Mesendoderm (in vitro differentiated cells): Measurements from ENCODE around the gene ALG9.

Source experiments
- DNase-seq: peaks from one replicate; pipeline ENCODE4 v3.0.0; 2013
- H2AK5ac ChIP-seq: 2 replicates; pipeline ENCODE4 v1.6.1; 2013; ENCODE audit warnings: low read length, inconsistent platforms
- H2BK120ac ChIP-seq: 2 replicates; pipeline ENCODE4 v1.6.1; 2013; ENCODE audit warnings: low read depth, mild to moderate bottlenecking, low read length, moderate library complexity, mixed read lengths
- H2BK15ac ChIP-seq: replicated peaks from 2 replicates; pipeline ENCODE4 v1.6.1; 2013; ENCODE audit warnings: low read depth, mild to moderate bottlenecking, moderate library complexity
- H2BK5ac ChIP-seq: 2 replicates; pipeline ENCODE4 v1.6.1; 2013; ENCODE audit warnings: low read length, inconsistent platforms
- H3K18ac ChIP-seq: 2 replicates; pipeline ENCODE4 v1.6.1; 2013; ENCODE audit warnings: mild to moderate bottlenecking, low read length, mixed read lengths
- H3K23ac ChIP-seq: one replicate; pipeline ENCODE4 v1.6.1; 2013; ENCODE audit warnings: low read length
- H3K27ac ChIP-seq: 2 replicates; pipeline ENCODE4 v1.5.1; 2013; ENCODE audit warnings: low read depth, mild to moderate bottlenecking, inconsistent platforms, low read length, moderate library complexity
- H3K27me3 ChIP-seq: 2 replicates; pipeline ENCODE4 v1.6.1; 2013; ENCODE audit warnings: low read length, control low read depth, mild to moderate bottlenecking, inconsistent platforms; ENCODE audit not compliant: insufficient read depth, poor library complexity
- H3K36me3 ChIP-seq: 2 replicates; pipeline ENCODE4 v1.6.1; 2013; ENCODE audit warnings: low read length, inconsistent platforms; ENCODE audit not compliant: control insufficient read depth, insufficient read depth
- H3K4ac ChIP-seq: one replicate; pipeline ENCODE4 v1.6.1; 2013; ENCODE audit warnings: low read depth, mild to moderate bottlenecking, low read length, moderate library complexity
- H3K4me1 ChIP-seq: 2 replicates; pipeline ENCODE4 v1.6.1; 2013; ENCODE audit warnings: low read depth, low read length, inconsistent platforms; ENCODE audit not compliant: control insufficient read depth
- H3K4me2 ChIP-seq: 2 replicates; pipeline ENCODE4 v1.6.1; 2013; ENCODE audit warnings: low read length
- H3K4me3 ChIP-seq: 2 replicates; pipeline ENCODE4 v1.5.1; 2013; ENCODE audit warnings: mild to moderate bottlenecking, low read length
- H3K56ac ChIP-seq: one replicate; pipeline ENCODE4 v1.6.1; 2013; ENCODE audit warnings: low read length
- H3K79me1 ChIP-seq: 2 replicates; pipeline ENCODE4 v1.6.1; 2013; ENCODE audit warnings: low read length, inconsistent platforms
- H3K79me2 ChIP-seq: 2 replicates; pipeline ENCODE4 v1.6.1; 2013; ENCODE audit warnings: mild to moderate bottlenecking, low read length; ENCODE audit not compliant: control insufficient read depth, insufficient read depth
- H3K9ac ChIP-seq: 2 replicates; pipeline ENCODE4 v1.6.1; 2013; ENCODE audit warnings: low read length, inconsistent platforms
- H4K5ac ChIP-seq: one replicate; pipeline ENCODE4 v1.6.1; 2013; ENCODE audit warnings: low read length
- H4K8ac ChIP-seq: one replicate; pipeline ENCODE4 v1.6.1; 2013; ENCODE audit warnings: low read depth, mild to moderate bottlenecking, control low read depth, low read length, moderate library complexity
- WGBS: extraction: QIAGEN DNeasy Blood & Tissue Kit; methylation state at CpG from one replicate; pipeline ENCODE4 v1.1.7; 2013; ENCODE audit warnings: low lambda C conversion rate, missing lambda C conversion rate; ENCODE audit not compliant: insufficient coverage; ENCODE audit errors: extremely low coverage; 5-methylcytosine and 5-hydroxymethylcytosine counted together

Gene ALG9

GRCh38 chr11:111878385-111878848, 7.0 kb upstream of the ALG9 start:
- no peak overlapping the region for H2AK5ac ChIP-seq
- peaks cover 2% of the 10 kb centered on the region for H3K4me1 ChIP-seq
- no peak for DNase-seq
- peak overlapping the region; percentile 47 for H4K5ac ChIP-seq
- H3K27ac ChIP-seq = no peak overlapping the region
- WGBS = no CpG with 5 or more reads among the region's 13 CpGs
- peak overlapping the region; percentile 85 for H3K9ac ChIP-seq
- H3K56ac ChIP-seq = peak overlapping the region; percentile 88
- peak overlapping the region; percentile 30 for H2BK5ac ChIP-seq
- H3K79me2 ChIP-seq = no peaks in the 10 kb centered on the region
- H2BK15ac ChIP-seq = no peak overlapping the region
- no peaks in the 10 kb centered on the region for H3K27me3 ChIP-seq
- no peaks in the 10 kb centered on the region for H3K79me1 ChIP-seq
- H4K8ac ChIP-seq = no peak overlapping the region
- no peak overlapping the region for H3K23ac ChIP-seq
- H3K18ac ChIP-seq = no peak overlapping the region
- peak overlapping the region; percentile 95 for H3K4me2 ChIP-seq
- H3K4ac ChIP-seq = no peak overlapping the region
- no peak overlapping the region for H2BK120ac ChIP-seq
- H3K4me3 ChIP-seq = peak overlapping the region; percentile 84
- H3K36me3 ChIP-seq = no peaks in the 10 kb centered on the region

DNA sequence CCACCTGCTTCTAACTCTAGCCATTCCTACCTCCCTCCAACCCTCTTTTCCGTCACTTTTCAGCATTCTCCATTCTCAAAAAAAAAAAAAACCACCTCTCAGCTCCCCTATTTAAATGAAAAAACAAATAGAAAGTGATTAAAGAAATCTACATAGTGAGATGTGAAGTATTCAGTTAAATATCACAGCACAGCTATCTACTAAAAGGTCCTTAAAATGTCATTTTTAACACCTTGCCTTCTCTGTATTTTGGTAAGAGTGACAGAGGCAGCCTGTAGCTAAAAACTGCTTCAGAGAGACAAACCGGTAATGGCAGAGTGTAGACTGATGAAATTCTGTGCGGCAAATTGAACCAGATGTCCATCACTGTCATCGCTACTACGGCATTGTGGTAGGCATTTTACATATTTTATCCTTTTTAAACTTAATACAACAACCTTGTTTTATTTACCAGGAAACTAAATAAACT, 346 bp upstream of the ALG9 start:
- Histone ChIP-seq H3K27me3 (no peaks in the 10 kb centered on the region), H3K36me3 (no peaks in the 10 kb centered on the region), H2BK15ac (no peak overlapping the region), H3K79me2 (no peaks in the 10 kb centered on the region), H2BK5ac (no peak overlapping the region), H3K4me1 (no peaks in the 10 kb centered on the region), H3K4me2 (no peak overlapping the region), H2AK5ac (no peak overlapping the region), H3K23ac (no peak overlapping the region), H2BK120ac (no peak overlapping the region), H3K56ac (peak overlapping the region; percentile 93), H3K79me1 (no peaks in the 10 kb centered on the region), H3K9ac (peak overlapping the region; percentile 88), H3K4me3 (peak overlapping the region; percentile 77), H3K18ac (no peak overlapping the region), H4K8ac (no peak overlapping the region), H3K27ac (no peak overlapping the region), H4K5ac (no peak overlapping the region), H3K4ac (no peak overlapping the region)
- no CpG with 5 or more reads among the region's 5 CpGs for WGBS
- DNase-seq = no peak

- Histone ChIP-seq H3K79me1 (no peaks in the 10 kb centered on the region), H3K4me2 (peak overlapping the region; percentile 70), H3K56ac (peak overlapping the region; percentile 93), H3K23ac (no peak overlapping the region), H3K4me1 (no peaks in the 10 kb centered on the region), H2BK15ac (no peak overlapping the region), H2BK5ac (no peak overlapping the region), H3K9ac (peak overlapping the region; percentile 88), H3K79me2 (no peaks in the 10 kb centered on the region), H3K27ac (no peak overlapping the region), H4K5ac (no peak overlapping the region), H3K4me3 (peak overlapping the region; percentile 77), H2BK120ac (no peak overlapping the region), H2AK5ac (no peak overlapping the region), H3K27me3 (no peaks in the 10 kb centered on the region), H3K18ac (no peak overlapping the region), H4K8ac (no peak overlapping the region), H3K36me3 (no peaks in the 10 kb centered on the region), H3K4ac (no peak overlapping the region)
- no peak for DNase-seq
Observed at GRCh38 chr11:111870522-111870885, 877 bp downstream of the ALG9 start.

DNA sequence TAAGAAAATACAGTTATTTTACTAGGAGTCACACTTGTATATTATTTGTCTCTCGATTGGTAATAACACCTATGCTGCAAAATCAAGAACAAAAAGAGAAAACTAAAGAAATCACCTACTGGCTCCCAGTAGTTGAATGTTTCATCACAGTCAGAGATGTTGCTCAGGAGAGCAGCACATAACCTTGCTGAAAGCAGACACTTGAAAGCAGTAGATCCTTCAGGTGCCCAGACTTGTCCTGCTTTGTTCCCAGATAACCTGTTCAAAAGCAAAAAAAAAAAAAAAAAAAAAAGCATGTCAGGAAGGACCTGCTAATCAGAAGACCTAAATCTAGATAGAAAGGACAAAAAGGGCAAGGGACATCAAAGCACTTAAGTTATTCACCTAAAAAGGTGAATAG, 1.3 kb downstream of the ALG9 start:
- Histone ChIP-seq H3K4me1 (no peaks in the 10 kb centered on the region), H2BK15ac (no peak overlapping the region), H3K9ac (no peak overlapping the region), H3K79me1 (no peaks in the 10 kb centered on the region), H4K8ac (no peak overlapping the region), H3K23ac (no peak overlapping the region), H3K56ac (no peak overlapping the region), H3K79me2 (no peaks in the 10 kb centered on the region), H3K18ac (no peak overlapping the region), H4K5ac (no peak overlapping the region), H3K4me2 (no peak overlapping the region), H3K27ac (no peak overlapping the region), H3K27me3 (no peaks in the 10 kb centered on the region), H2BK5ac (no peak overlapping the region), H3K36me3 (no peaks in the 10 kb centered on the region), H2BK120ac (no peak overlapping the region), H3K4ac (no peak overlapping the region), H3K4me3 (no peak overlapping the region), H2AK5ac (no peak overlapping the region)
- no CpG with 5 or more reads among the region's 1 CpG for WGBS
- no peak for DNase-seq

GRCh38 chr11:111860257-111860656, 11.1 kb downstream of the ALG9 start:
- Histone ChIP-seq H3K4ac (no peak overlapping the region), H4K5ac (no peak overlapping the region), H3K79me2 (no peaks in the 10 kb centered on the region), H3K4me1 (no peaks in the 10 kb centered on the region), H3K79me1 (no peaks in the 10 kb centered on the region), H2BK15ac (no peak overlapping the region), H4K8ac (no peak overlapping the region), H3K56ac (no peak overlapping the region), H2AK5ac (no peak overlapping the region), H3K18ac (no peak overlapping the region), H3K36me3 (peaks cover 1% of the 10 kb centered on the region), H3K4me2 (no peak overlapping the region), H3K23ac (no peak overlapping the region), H3K27me3 (no peaks in the 10 kb centered on the region), H3K4me3 (no peak overlapping the region), H3K9ac (no peak overlapping the region), H2BK120ac (no peak overlapping the region), H2BK5ac (no peak overlapping the region), H3K27ac (no peak overlapping the region)
- WGBS = no CpG with 5 or more reads among the region's 3 CpGs
- DNase-seq = no peak

- no peak overlapping the region for H2BK120ac ChIP-seq
- no peak overlapping the region for H3K4me3 ChIP-seq
- H4K5ac ChIP-seq = no peak overlapping the region
- no peak overlapping the region for H2AK5ac ChIP-seq
- H3K9ac ChIP-seq = no peak overlapping the region
- H3K56ac ChIP-seq = no peak overlapping the region
- H3K36me3 ChIP-seq = peaks cover 1% of the 10 kb centered on the region
- no peak for DNase-seq
- H3K79me1 ChIP-seq = no peaks in the 10 kb centered on the region
- no peaks in the 10 kb centered on the region for H3K4me1 ChIP-seq
- H2BK15ac ChIP-seq = no peak overlapping the region
- H3K23ac ChIP-seq = no peak overlapping the region
- H3K79me2 ChIP-seq = no peaks in the 10 kb centered on the region
- H4K8ac ChIP-seq = no peak overlapping the region
- H2BK5ac ChIP-seq = no peak overlapping the region
- H3K18ac ChIP-seq = no peak overlapping the region
- no peak overlapping the region for H3K4me2 ChIP-seq
- no peak overlapping the region for H3K4ac ChIP-seq
- no peak overlapping the region for H3K27ac ChIP-seq
- H3K27me3 ChIP-seq = no peaks in the 10 kb centered on the region
Observed at GRCh38 chr11:111855506-111855905, 15.9 kb downstream of the ALG9 start.
